ENCODE data around the gene DMAP1. TPM values are rescaled to one million over a fixed set of nuclear protein-coding genes. Genes with fewer than 3 reads are reported as not detected.

DMAP1 gene
- total and polyA plus RNA-seq, 9 of the 15 experiments (the other 6 are each of a cell fraction or from before 2014, with no cell fraction given): 1.5 to 51.2 (median 30.3) TPM

GRCh38 chr1:44225761-44226160 lies 12.5 kb downstream of the DMAP1 start:
- Histone ChIP-seq H2AFZ (ENCODE audit: low read depth, low read length) (no peak overlapping the region), H3K79me2 (ENCODE audit: control insufficient read depth, insufficient read depth, low read length) (no peaks in the 10 kb centered on the region), H3K9me3 (replicated peaks; ENCODE audit: control insufficient read depth, insufficient read depth, low read depth, low read length) (no peaks in the 10 kb centered on the region), H3K36me3 (ENCODE audit: control insufficient read depth, insufficient read depth, low read length) (peaks cover 15% of the 10 kb centered on the region; the same call in 2 of the 3 replicates), H3K27ac (ENCODE audit: extremely low read depth, low read depth, low read length) (no peak overlapping the region), H3K4me1 (replicated peaks in 1 of 2; ENCODE audit: control insufficient read depth in 2 of 2, insufficient read depth in 2 of 2, low read length in 2 of 2) (peaks cover 7 to 10% of the 10 kb centered on the region in 2 experiments; a peak in 3 of 5 replicates), H3K4me3 (no peak overlapping the region), H3K9me1 (ENCODE audit: control insufficient read depth, insufficient read depth, low read length) (peaks cover 2% of the 10 kb centered on the region), H3K4me2 (ENCODE audit: insufficient read depth, low read length) (no peak overlapping the region), H3K9ac (ENCODE audit: insufficient read depth in 1 of 2, low read depth in 2 of 2, low read length in 2 of 2) (no peak overlapping the region), H4K20me1 (replicated peaks; ENCODE audit: control insufficient read depth, insufficient read depth, low read length) (no peaks in the 10 kb centered on the region), H3K27me3 (ENCODE audit: control insufficient read depth in 2 of 2, insufficient read depth in 2 of 2, low read length in 2 of 2) (no peaks in the 10 kb centered on the region)
- in situ Hi-C loops (cut with MboI) (loop anchor here (10.0 kb wide), 1 partner anchor 369 kb away; no protein-coding TSS in a partner anchor), intact Hi-C loops (cut with micrococcal nuclease) (no loop called here)
- 79% methylated on average over 2 of the region's 2 CpGs for WGBS (ENCODE audit: insufficient coverage, low coverage, missing lambda C conversion rate)
- ChIA-PET POLR2A (interaction anchor here (0.5 to 4.1 kb wide), 7 partner anchors 10 to 617 kb away, joined by 3 to 14 read pairs (median 3); partner anchors contain the start of genes DMAP1 and PTCH2), CTCF (ENCODE audit: low intra/inter-chr PET ratio) (no interaction called here)
- TF ChIP-seq ZNF124 (CRISPR knock-in tag; IDR thresholded peaks at IDR 0.05) (no peak), PURB (CRISPR knock-in tag; IDR thresholded peaks at IDR 0.05; ENCODE audit: low read depth) (no peak), NFRKB (IDR thresholded peaks at IDR 0.05; ENCODE audit: low read depth) (no peak), ZNF384 (IDR thresholded peaks at IDR 0.05; ENCODE audit: low read depth, low read length) (no peak), EHMT2 (IDR thresholded peaks at IDR 0.05) (no peak), ZNF561 (CRISPR knock-in tag; conservative IDR thresholded peaks at IDR 0.05) (no peak), TAL1 (IDR thresholded peaks at IDR 0.05) (no peak), PCBP1 (IDR thresholded peaks at IDR 0.05; ENCODE audit: low read depth, low read length, poor library complexity, severe bottlenecking) (no peak)
- TF ChIP-seq, protein P1, sequence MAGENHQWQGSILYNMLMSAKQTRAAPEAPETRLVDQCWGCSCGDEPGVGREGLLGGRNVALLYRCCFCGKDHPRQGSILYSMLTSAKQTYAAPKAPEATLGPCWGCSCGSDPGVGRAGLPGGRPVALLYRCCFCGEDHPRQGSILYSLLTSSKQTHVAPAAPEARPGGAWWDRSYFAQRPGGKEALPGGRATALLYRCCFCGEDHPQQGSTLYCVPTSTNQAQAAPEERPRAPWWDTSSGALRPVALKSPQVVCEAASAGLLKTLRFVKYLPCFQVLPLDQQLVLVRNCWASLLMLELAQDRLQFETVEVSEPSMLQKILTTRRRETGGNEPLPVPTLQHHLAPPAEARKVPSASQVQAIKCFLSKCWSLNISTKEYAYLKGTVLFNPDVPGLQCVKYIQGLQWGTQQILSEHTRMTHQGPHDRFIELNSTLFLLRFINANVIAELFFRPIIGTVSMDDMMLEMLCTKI (IDR thresholded peaks at IDR 0.05; ENCODE audit: partially characterized antibody): no peak
- ATAC-seq: no peak
- no peak for FAIRE-seq
- no peak for DNase-seq (ENCODE audit: extremely low read depth in 1 of 4, low spot score in 3 of 4)
- no TSS peak for BruUV-seq (replicated peaks)

All from K562 (cell line).